ENCODE results near the gene NUP88.

Gene NUP88

DNA sequence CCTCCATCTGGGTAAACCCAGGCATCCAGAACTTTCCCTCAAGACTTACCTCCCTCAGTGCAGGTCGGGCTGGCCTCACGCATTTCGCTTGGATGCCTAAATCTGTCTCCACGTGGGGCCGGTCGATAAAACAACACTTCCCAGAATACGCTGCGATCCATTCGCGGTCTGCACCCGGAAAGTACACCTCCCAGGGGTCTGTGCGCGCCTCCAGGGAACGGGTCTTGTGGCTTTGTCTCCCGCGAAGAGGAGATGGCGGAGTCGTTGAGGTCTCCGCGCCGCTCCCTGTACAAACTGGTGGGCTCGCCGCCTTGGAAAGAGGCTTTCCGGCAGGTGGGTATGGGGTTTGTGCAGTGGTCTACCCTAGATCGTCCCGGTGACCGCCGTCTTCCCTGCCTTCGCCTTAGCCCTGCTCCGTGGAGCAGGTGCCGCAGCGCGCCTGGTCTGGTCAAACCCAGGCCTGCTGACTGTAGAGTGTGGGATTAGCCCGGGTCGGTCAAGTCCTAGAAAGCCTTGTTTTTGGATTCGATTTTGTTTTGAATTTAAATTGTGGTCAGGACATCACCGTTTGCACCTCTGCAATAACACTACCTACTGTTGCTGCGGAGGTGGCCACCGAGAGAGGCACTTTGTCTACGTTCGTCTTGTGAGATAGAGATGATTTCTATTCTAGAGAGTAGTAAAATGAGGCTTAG is 644 bp upstream of the NUP88 start, which contains the start of gene RPAIN:
Gene RPAIN (plus strand): TSS at position 224 of the 695 bp plus-strand sequence. CDS start 29 bp downstream, at position 253.
- no peak for DNase-seq (ENCODE audit: low read depth)

DNA sequence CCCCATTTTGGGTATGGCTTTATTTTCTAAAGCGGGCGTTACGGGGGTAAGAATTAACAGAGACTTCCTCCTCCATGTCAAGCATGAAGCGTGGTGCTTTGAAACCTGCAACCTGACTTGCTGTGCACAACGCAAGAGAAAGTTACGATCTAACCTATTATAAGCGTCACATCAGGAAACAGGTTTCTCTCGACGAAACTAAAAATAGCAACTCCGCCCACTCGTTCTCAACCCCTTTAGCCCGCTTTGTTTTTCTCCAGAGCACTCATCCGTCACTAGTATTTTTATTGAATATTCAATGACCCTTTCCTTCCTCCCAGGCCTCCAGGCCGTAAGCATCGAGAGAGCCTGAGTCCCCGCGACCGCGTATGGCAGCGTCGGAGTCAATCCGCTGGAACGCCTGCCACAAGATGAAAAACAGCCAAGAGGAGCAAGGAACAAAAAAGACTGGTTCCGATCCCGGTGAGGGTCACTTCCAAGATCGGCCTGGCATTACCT is 555 bp downstream of the NUP88 start:
- no peak for DNase-seq (ENCODE audit: low read depth)

DNA sequence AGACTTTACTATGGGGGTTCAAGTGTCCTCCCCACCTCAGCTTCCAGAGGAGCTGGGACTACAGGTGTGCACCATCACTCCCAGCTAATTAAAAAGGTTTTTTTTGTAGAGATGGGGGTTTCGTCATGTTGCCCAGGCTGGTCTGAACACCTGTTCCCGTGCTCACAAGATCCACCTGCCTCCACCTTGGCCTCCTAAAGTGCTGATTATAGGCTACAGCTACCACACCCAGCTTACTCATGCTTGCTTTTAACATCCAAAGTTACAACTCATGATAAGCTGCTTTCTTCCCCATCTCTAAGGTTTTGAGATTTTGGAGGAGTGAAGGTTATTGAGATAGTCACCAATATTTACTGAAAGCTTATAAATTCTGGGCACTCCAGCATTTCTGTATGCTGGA is 2.6 kb downstream of the NUP88 start:
- no peak for DNase-seq (ENCODE audit: low read depth)

DNA sequence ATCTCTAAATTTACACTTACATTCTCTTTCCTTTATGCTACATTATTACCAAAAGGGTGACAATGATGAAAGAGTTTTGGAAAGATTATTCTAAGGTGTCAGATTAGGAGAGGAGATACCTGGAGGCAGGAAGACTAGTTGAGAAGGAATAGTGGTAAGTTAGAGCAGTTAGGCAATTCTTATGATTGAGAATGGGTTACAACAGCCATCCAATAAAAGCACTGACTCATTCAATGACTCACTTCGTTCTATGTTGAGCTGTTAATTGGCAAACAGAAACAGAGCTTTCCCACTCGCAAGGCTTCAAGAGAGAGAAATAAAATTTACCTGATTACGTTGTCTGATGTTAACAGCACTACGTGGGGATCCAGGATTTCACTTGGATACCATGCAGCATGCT is 5.8 kb downstream of the NUP88 start:
- no peak for DNase-seq (ENCODE audit: low read depth)

DNA sequence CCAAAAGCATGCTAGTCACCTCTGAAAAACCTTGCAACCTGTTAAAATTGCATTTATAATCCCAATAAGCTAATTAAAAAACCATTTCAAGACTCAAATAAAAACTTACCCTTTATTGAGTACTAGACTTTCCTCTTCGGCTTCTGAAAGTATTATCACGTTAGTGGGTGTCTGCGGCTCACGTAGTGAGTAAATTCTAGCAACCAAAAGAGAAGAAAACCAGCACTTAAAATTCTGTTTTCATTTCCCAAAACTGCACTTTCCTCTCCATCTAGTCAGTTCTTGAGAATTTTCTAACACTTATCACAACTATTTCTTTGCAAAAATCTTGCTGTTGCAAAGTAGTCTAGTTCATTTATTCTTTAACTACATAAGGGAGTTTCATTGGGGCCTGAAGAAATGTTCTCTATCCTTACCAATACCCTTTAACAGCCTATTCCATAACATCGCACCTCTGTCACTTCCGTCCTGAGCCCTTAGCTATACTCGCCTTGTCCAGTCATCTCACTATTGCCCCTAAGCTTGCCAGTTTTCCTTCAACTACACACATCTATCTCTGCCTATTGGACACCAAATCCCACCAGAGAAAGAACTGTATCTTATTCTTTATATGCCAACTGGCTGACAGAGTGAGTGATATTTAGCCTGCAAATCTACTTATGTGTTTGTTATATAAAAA is 8.7 kb downstream of the NUP88 start:
- DNase-seq (ENCODE audit: low read depth): no peak

GRCh38 chr17:5408186-5408585 is 11.3 kb downstream of the NUP88 start:
- no peak for DNase-seq (ENCODE audit: low read depth)

DNA sequence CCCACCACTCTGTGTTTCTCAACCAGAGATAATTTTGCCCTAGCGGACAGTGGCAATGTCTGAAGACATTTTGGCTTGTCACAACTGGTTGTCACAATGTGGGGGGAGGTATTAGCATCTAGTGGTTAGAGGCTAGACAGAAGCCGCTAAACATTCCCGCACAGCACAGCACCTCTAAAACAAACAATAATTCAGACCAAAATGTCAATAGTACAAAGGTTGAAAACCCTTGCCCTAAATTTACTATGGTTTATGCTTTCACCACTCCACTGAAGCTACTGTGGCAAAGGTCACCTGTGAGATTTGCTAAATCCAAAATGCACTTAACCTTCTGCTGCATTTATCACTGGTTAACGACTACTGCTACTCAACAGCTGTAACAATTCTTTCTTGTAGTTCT is 14.1 kb downstream of the NUP88 start:
- DNase-seq (ENCODE audit: low read depth): no peak

- no peak for DNase-seq (ENCODE audit: low read depth)
These were observed 19.7 kb downstream of the NUP88 start for GRCh38 chr17:5399767-5400166.

GRCh38 chr17:5396612-5397011 is 22.9 kb downstream of the NUP88 start:
- no peak for DNase-seq (ENCODE audit: low read depth)

DNA sequence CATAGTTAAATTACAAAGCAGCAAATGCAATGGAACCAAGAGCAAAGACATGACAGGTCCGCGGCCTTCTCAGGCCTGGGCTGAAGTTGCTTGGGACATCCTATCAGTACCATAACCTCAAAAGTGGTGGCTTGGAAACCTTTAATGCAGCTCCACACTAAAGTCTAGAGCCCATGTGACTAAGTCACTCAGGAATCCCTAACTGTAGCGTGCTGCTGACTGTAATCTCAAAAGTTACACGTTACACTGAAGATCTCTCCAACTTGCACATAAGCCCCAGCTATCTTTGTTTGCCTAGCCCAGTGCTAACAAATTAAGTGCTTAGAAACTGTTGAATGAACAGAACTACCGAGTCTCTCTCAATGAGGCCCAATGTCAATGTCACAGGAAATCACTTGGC is 27.8 kb downstream of the NUP88 start:
- DNase-seq (ENCODE audit: low read depth): no peak

GRCh38 chr17:5381542-5381941 is 37.9 kb downstream of the NUP88 start:
- no peak for DNase-seq (ENCODE audit: low read depth)

GRCh38 chr17:5380491-5381135 is 38.8 kb downstream of the NUP88 start:
- no peak for DNase-seq (ENCODE audit: low read depth)

GRCh38 chr17:5379351-5380107 is 39.9 kb downstream of the NUP88 start:
- DNase-seq (ENCODE audit: low read depth): no peak

DNA sequence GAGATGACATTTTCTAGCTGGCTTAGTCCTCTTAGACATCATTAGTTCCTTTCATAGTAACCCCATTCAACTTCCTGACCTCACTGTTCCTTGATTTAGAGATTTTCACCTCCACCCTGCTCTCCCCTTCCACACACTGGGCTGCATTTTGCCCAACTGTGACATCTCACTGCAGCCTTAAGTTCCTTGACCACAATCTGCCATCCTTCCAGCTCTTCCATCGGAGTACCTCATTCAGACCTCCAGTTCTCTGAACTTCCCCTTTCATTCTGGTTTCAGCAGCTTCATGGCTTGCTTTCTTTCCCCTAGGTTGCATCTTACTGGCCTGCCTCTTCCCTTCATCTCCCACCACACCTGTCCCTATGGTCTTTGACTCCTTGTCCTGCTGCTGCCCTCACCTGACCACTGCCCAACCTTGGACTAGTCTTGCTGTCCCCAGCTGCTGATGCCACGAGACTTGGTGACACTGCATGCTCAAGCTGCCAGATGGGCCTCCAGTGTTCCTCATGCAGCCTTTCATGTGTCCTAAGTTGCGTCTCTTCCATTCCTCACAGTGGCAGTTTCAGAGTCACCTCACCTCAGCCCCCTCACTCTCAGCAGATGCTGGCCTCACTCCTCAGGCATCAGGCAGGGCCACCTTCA is 40.8 kb downstream of the NUP88 start:
- DNase-seq (ENCODE audit: low read depth): no peak

DNA sequence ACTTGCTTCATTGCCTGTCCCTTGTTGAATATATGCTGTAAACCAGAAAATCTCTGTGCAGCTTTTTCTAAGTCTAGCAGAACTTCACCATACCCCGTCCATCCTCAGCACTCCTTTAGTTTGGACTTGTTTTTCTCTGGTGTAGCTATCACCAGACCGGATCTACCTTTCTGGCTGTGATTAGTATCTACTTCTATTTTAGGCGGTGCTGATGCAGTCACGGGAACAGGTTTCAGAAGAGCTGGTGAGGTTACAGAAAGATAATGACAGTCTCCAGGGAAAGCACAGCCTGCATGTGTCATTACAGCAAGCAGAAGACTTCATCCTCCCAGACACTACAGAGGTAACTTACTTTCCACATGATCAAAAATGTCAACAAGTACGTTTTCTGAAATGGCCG is 46.4 kb downstream of the NUP88 start:
- no peak for DNase-seq (ENCODE audit: low read depth)

GRCh38 chr17:5370411-5370810 is 49.1 kb downstream of the NUP88 start:
- DNase-seq (ENCODE audit: low read depth): no peak

- no peak for DNase-seq (ENCODE audit: low read depth)
These were observed 53.6 kb downstream of the NUP88 start for GRCh38 chr17:5365831-5366230.

DNA sequence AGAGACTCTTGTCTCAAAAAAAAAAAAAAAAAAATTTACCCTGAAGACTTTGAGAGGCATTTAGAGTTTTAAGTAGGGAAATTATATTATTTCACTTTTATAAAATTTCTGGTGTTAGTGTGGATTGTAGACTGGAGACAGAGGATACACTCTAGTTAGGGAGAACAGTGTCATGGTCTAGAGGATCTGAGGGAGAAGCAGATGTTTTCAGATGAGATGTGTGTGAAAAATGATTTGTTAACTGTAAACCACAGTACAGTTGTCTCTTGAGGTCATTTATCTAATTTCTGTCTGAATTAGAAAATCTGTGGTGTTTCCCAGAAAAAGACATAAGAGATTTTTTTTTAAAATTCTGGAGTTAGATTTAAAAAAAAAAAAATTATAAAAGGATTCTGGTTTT is 54.8 kb downstream of the NUP88 start:
- no peak for DNase-seq (ENCODE audit: low read depth)

DNA sequence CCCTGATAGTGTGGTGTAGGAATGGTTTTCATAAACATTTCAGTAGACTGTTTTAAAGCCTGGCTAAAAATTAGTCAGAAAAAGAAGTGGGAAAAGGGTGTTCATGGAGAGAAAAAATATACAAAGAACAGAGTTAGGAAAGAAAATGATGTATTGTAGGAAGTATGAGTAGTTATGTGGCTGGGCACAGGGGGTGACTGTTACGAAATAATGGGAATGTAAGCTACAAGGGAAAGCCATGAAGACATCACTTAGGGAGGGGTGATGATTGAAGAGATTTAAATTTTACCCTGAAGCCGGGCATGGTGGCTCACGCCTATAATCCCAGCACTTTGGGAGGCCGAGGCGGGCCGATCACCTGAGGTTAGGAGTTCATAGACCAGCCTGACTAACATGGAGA is 55.3 kb downstream of the NUP88 start:
- no peak for DNase-seq (ENCODE audit: low read depth)

DNA sequence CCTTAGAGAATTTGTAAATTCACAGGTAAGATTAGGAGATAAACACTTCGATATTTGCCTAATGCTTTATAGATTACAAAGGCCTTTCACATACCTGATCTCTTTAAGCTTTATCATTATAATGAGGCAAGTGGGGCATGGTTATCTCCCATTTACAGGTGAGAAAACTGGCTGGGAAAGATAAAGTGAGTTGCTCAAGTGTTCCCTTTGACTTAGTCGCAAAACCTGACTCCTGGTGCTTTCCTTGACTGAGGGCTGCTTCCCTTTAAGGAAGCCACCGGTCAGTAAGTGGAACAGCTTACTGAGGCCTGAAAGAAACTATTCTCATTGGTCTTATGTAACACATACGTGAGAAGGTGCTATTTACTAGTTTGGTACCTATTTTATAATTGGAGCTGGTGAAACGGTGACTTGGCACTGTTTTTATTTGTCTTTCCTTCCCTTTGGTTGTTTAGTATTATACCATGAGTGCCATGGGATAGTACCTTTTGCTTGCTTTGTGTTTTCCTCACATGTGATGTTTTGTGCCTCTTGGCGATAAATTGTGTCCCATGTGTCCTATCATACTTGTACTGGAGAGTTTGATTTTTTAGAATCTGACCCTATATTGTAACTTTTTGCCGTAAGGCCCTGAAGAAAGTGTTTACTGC is 57.2 kb downstream of the NUP88 start:
- DNase-seq (ENCODE audit: low read depth): no peak

- no peak for DNase-seq (ENCODE audit: low read depth)
These were observed 58.0 kb downstream of the NUP88 start for GRCh38 chr17:5361426-5361825.

Measured in non-pigmented ciliary epithelial cell (primary cell).